ENCODE results near the gene GNB3.

Gene GNB3

DNA sequence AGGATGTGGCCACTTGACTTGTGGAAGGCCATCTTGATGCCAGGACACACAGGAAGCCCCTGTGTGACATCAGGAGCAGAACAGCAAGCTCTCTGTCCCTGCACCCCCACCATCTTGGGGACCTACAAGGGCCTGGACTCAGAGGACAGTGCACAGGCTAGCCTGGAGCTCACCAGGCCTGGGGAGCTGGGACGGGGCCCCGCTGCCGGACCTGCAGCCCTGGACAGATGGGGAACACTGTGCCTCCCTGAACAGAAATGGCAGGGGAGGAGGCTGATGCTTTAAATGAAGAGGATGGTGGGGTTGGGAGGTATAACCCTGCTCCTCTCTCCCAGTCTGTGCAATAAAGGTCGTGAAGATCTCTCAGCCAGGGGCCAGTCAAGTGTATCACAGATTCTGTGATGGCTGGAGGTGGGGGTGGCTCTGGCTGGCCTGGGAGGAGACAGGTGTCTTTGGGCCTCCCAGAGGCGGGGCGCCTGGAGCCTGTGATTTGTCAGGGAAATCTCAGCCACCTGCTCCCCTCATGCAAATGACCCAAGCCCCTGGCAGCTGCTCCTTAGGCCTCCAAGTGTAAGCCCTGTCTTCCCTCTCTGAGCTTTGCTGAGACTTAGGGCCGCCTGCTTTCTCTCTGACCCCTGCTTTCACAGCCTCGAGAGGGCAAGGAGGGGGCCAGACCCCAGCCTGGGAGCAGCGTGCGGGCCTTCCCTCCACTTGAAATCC, 1.1 kb upstream of the GNB3 start:
- DNase-seq = no peak

DNA sequence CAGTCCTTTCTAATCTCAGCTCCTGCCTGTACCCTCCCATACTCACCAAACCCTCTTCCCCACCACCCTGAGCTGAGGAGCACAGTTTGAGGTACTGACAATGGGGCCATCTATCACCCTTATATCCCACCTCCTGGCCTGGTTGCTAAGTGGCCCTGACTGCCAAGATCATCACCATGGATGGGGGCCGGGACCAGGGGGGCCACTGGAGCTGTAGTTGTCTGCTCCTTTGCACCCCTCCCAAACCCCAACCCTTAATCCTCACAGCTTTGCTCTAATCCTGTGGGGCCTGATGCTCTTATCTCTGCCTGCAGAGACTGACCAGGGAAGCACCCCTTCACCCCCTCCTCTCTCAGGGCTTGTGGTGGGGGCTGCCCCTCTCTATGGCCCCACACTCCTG, 395 bp upstream of the GNB3 start:
- DNase-seq = no peak

DNA sequence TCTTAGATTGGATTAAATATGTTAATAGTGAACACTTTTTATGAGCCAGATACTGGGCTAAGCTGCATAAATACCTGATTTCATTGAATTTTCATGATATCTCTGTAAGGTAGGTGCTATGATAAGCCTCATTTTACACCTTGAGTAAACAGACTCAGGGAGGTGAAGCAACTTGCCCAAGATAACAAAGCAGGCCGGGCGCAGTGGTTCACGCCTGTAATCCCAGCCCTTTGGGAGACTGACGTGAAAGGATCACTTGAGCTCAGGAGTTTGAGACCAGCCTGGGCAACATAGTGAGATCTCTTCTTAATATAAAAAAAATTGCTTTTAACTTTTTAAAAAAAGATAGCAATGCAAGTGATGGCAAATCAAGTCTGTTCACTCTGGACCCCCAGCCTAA, 1.4 kb downstream of the GNB3 start:
- no peak for DNase-seq

- DNase-seq = no peak
These were observed 2.6 kb downstream of the GNB3 start for GRCh38 chr12:6843118-6843902.

- no peak for DNase-seq
These were observed 4.7 kb downstream of the GNB3 start for GRCh38 chr12:6845395-6845794.

GRCh38 chr12:6846316-6846869, 5.7 kb downstream of the GNB3 start:
- DNase-seq = no peak

- DNase-seq = no peak
These were observed 7.0 kb downstream of the GNB3 start for GRCh38 chr12:6847676-6848075.

- DNase-seq = no peak
These were observed 8.7 kb downstream of the GNB3 start for GRCh38 chr12:6849427-6849826.

DNA sequence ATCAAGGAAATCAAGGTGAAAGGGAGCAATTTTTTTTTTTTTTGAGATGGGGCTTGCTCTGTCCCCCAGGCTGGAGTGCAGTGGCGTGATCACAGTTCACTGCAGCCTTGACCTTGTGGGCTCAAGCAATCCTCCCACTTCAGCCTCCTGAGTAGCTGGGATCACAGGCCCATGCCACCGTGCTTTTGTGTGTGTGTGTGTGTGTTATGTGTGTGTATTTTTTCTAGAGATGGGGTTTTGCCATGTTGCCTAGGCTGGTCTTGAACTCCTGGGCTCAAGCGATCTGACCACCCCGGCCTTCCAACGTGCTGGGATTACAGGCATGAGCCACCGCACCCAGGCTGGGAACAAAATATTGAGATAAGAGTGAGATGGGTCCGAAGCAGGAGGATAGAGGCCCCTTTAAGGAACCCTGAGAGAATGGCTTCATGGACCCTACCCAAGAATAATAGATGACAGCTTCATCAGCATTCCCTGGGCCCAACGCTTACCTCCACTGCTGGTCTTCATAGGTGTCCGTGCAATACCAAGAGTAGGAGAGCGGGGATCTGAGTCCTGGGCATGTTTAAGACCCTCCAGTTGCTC, 9.3 kb downstream of the GNB3 start:
- DNase-seq = no peak

- no peak for DNase-seq
These were observed 10.0 kb downstream of the GNB3 start for GRCh38 chr12:6850796-6851152.

- DNase-seq = peak; percentile 86
These were observed 10.6 kb downstream of the GNB3 start, which contains the start of gene CDCA3 for GRCh38 chr12:6851153-6851920. CDCA3 (minus strand) TSS chr12:6851286; CDS start chr12:6850952, 334 bp downstream.

DNA sequence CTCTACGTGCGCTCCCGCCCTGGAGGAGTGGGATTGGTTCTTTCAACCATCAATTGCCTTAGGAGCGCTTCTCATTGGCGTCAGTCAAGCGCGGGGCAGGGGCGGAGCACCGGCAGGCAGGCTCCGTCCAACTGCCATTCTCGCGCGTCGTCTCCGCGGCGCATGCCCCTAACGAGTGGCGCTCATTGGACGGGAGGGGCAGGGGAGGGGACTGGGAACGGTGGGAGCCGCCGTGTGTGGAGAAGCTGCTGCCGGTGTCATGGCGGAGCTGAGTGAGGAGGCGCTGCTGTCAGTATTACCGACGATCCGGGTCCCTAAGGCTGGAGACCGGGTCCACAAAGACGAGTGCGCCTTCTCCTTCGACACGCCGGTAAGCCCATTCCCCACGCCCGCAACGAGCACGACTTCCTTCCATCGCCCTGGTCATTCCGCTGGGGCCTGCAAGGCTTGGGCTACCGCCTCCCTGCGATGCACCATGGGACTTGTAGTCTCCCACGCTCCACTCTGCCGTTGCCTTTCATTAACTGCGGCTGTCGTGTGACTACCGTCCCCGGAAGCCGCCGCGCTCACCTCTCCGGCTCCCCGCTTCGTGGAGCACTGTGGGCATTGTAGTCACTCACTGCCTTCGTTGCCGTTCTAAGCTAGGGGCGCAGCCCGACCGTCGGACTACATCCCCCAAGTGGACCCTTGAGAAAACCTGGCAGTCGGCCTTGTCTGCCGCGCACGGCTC, 11.4 kb downstream of the GNB3 start, which contains the start of gene USP5:
Gene USP5, plus strand, starts transcription at position 230 of the 730 bp plus-strand sequence. Its CDS starts 30 bp downstream, at position 260.
- DNase-seq = peak; percentile 97

- DNase-seq = peak; percentile 25
These were observed 12.1 kb downstream of the GNB3 start for GRCh38 chr12:6852651-6853354.

GRCh38 chr12:6853626-6854025, 12.9 kb downstream of the GNB3 start:
- DNase-seq = no peak

- DNase-seq = no peak
These were observed 13.3 kb downstream of the GNB3 start for GRCh38 chr12:6854036-6854435.

GRCh38 chr12:6855322-6855721, 14.6 kb downstream of the GNB3 start:
- DNase-seq = no peak

- DNase-seq = no peak
These were observed 18.1 kb downstream of the GNB3 start for GRCh38 chr12:6858799-6859198.

GRCh38 chr12:6860116-6860515, 19.4 kb downstream of the GNB3 start:
- DNase-seq = no peak

DNA sequence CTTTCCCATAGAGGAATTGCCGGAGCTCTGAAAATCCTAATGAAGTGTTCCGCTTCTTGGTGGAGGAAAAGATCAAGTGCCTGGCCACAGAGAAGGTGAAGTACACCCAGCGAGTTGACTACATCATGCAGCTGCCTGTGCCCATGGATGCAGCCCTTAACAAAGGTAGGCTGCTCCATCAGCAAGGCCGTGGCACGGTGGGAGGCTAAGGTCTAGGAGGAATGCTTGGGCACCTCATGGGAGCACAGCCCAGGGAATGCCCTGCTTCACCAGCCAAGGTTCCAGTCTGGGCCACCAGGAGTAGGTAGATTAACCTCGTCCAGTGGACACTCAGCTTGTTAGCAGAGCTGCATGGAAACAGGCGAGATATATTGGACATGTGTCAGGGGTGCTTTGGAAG, 20.2 kb downstream of the GNB3 start:
- DNase-seq = no peak

GRCh38 chr12:6861391-6861790, 20.7 kb downstream of the GNB3 start:
- DNase-seq = no peak

- no peak for DNase-seq
These were observed 22.3 kb downstream of the GNB3 start for GRCh38 chr12:6863033-6863432.
